Breast epithelium (tissue), 3 donors: ENCODE data around the gene CNIH4.

Source experiments
- CTCF ChIP-seq, 3 donors: fragments of 450-650 bp; IDR thresholded peaks; one replicate each; pipeline ENCODE4 v1.5.1; 2016 to 2017; ENCODE audit warnings: antibody characterized with exemption in 3 of 3, mild to moderate bottlenecking in 3 of 3, moderate library complexity in 3 of 3
- POLR2AphosphoS5 ChIP-seq, 3 donors: sonication (generic); formaldehyde crosslinking; IDR thresholded peaks; one replicate each; pipeline ENCODE4 v1.6.1; 2017; ENCODE audit warnings: antibody characterized with exemption in 3 of 3

GRCh38 chr1:224399887-224400286 is 43.2 kb downstream of the CNIH4 start:
- TF ChIP-seq CTCF (IDR thresholded peaks at IDR 0.05) (no peak), POLR2AphosphoS5 (IDR thresholded peaks at IDR 0.05) (no peak)
